Motor neuron (in vitro differentiated cells): Measurements from ENCODE around the gene SLC22A15. TPM values are rescaled to one million over a fixed set of nuclear protein-coding genes. Genes with fewer than 3 reads are reported as not detected.
"Not testable (repeated sequence)": the region's sequence is repeated elsewhere in the genome, so short reads cannot be mapped to it uniquely, and the experiment has no call there.

Source experiments
- ATAC-seq, 8 experiments: fragments of 200-7000 bp; cut with Tn5 transposase; replicated peaks in 6 of 8; 2 replicates each; pipeline ENCODE4 v1.8.0; 2021; ENCODE audit warnings: mild to moderate bottlenecking in 8 of 8, moderate library complexity in 8 of 8
- H3K27ac ChIP-seq, 2 donors: fragments of 250-450 bp; sonication (Bioruptor Pico); 2 replicates each; pipeline ENCODE4 v1.9.0; 2021; ENCODE audit warnings: antibody characterized with exemption in 2 of 2, mild to moderate bottlenecking in 2 of 2, moderate library complexity in 1 of 2
- H3K4me1 ChIP-seq, 2 donors: fragments of 250-450 bp; sonication (Bioruptor Pico); replicated peaks in 1 of 2; 2 replicates each; pipeline ENCODE4 v1.6.1; 2021; ENCODE audit warnings: antibody characterized with exemption in 2 of 2, mild to moderate bottlenecking in 2 of 2, moderate library complexity in 1 of 2
- H3K4me3 ChIP-seq, 5 donors: fragments of 250-450 bp; sonication (Bioruptor Pico); 2 replicates each; pipeline ENCODE4 v1.9.0; 2021; ENCODE audit warnings: antibody characterized with exemption in 5 of 5, mild to moderate bottlenecking in 5 of 5, moderate library complexity in 4 of 5
- WGBS, 10 experiments: fragments of 450-650 bp; shearing (Covaris generic); methylation state at CpG; one replicate each; pipeline ENCODE4 v1.0.0; 2022; 5-methylcytosine and 5-hydroxymethylcytosine counted together
- in situ Hi-C, 9 experiments: fragments of 400-800 bp; cut with MboI; loops; one replicate each; pipeline ENCODE4 v1.15.0; 2021; ENCODE audit warnings: low sequenced_read_pairs in 9 of 9, low pct_unique_long_range_greater_than_20kb in 2 of 9; ENCODE audit not compliant: unreplicated experiment in 9 of 9
- total RNA-seq, 8 experiments: library from RNA; unstranded; fragments of 300-600 nt; gene quantifications; 2 replicates each; pipeline versions ENCODE4 v1.2.3 to v1.2.4, GENCODE V29; 2022

SLC22A15 gene
- total RNA-seq, 8 experiments from 2014 or later: 0.20 to 11.2 (median 7.0) TPM

- H3K27ac ChIP-seq: no peak overlapping the region
- ATAC-seq: no peak
- H3K4me3 ChIP-seq: no peak overlapping the region
- no peaks in the 10 kb centered on the region for H3K4me1 ChIP-seq
- 58 to 93% (median 83%) methylated on average over 2 to 3 of the region's 3 CpGs for WGBS, 10 experiments
- in situ Hi-C loops: loop anchor here in 3 of 9 experiments (10.0 to 25.0 kb wide), 3 partner anchors 173 to 375 kb away; no protein-coding TSS in a partner anchor
Observed at GRCh38 chr1:115987623-115988022, 11.3 kb downstream of the SLC22A15 start.

- in situ Hi-C loops: loop anchor here in 3 of 9 experiments (10.0 to 25.0 kb wide), 3 partner anchors 174 to 377 kb away; no protein-coding TSS in a partner anchor
- no peak overlapping the region for H3K27ac ChIP-seq
- no peaks in the 10 kb centered on the region for H3K4me1 ChIP-seq
- ATAC-seq: no peak
- 33 to 100% (median 85%) methylated on average over 1 of the region's 1 CpG; no CpG with 5 or more reads in 4 of the 10 experiments for WGBS, 10 experiments
- H3K4me3 ChIP-seq: no peak overlapping the region
Observed at GRCh38 chr1:115988953-115989352, 12.6 kb downstream of the SLC22A15 start.

GRCh38 chr1:115989699-115990098, 13.4 kb downstream of the SLC22A15 start:
- peak in 4 of 8 experiments; percentile 25 to 72 (median 36) for ATAC-seq
- H3K4me3 ChIP-seq: no peak overlapping the region
- in situ Hi-C loops: loop anchor here in 3 of 9 experiments (10.0 to 25.0 kb wide), 3 partner anchors 175 to 377 kb away; no protein-coding TSS in a partner anchor
- no peak overlapping the region for H3K27ac ChIP-seq
- no peaks in the 10 kb centered on the region for H3K4me1 ChIP-seq
- 54 to 88% (median 66%) methylated on average over 1 to 3 of the region's 3 CpGs; no CpG with 5 or more reads in 2 of the 10 experiments for WGBS, 10 experiments

GRCh38 chr1:115991909-115992308, 15.6 kb downstream of the SLC22A15 start:
- Histone ChIP-seq H3K27ac (no peak overlapping the region), H3K4me3 (no peak overlapping the region), H3K4me1 (no peaks in the 10 kb centered on the region)
- WGBS, 10 experiments: 70 to 100% (median 88%) methylated on average over 3 to 8 of the region's 8 CpGs; no CpG with 5 or more reads in 1 of the 10 experiments
- ATAC-seq: no peak
- in situ Hi-C loops: loop anchor here in 3 of 9 experiments (25.0 kb wide), 2 partner anchors 180 to 380 kb away; no protein-coding TSS in a partner anchor

- WGBS, 10 experiments: 40 to 100% (median 71%) methylated on average over 1 of the region's 1 CpG; no CpG with 5 or more reads in 3 of the 10 experiments
- in situ Hi-C loops: loop anchor here in 3 of 9 experiments (25.0 kb wide), 2 partner anchors 186 to 386 kb away; no protein-coding TSS in a partner anchor
- H3K4me3 ChIP-seq, H3K4me1 ChIP-seq, H3K27ac ChIP-seq, ATAC-seq: not testable (repeated sequence)
Observed at GRCh38 chr1:115997921-115998320, 21.6 kb downstream of the SLC22A15 start.

GRCh38 chr1:116001739-116002487, 25.6 kb downstream of the SLC22A15 start:
- Histone ChIP-seq H3K4me3 (no peak overlapping the region), H3K27ac (no peak overlapping the region), H3K4me1 (no peaks in the 10 kb centered on the region)
- in situ Hi-C loops: loop anchor here in 1 of 9 experiments (25.0 kb wide), 1 partner anchor 165 kb away; the partner anchor contains the start of gene NHLH2
- ATAC-seq: peak in 2 of 8 experiments; percentile 47 to 88
- WGBS, 10 experiments: 59 to 92% (median 84%) methylated on average over 2 to 3 of the region's 3 CpGs; no CpG with 5 or more reads in 2 of the 10 experiments

- ATAC-seq: peak in 3 of 8 experiments; percentile 25 to 40 (median 39)
- in situ Hi-C loops: loop anchor here in 1 of 9 experiments (25.0 kb wide), 1 partner anchor 166 kb away; the partner anchor contains the start of gene NHLH2
- no peaks in the 10 kb centered on the region for H3K4me1 ChIP-seq
- no peak overlapping the region for H3K4me3 ChIP-seq
- H3K27ac ChIP-seq: no peak overlapping the region
- 70 to 75% (median 71%) methylated on average over 1 of the region's 1 CpG; no CpG with 5 or more reads in 6 of the 10 experiments for WGBS, 10 experiments
Observed at GRCh38 chr1:116002781-116003420, 26.6 kb downstream of the SLC22A15 start.

- H3K27ac ChIP-seq: no peak overlapping the region
- WGBS, 10 experiments: 60 to 100% (median 80%) methylated on average over 1 of the region's 1 CpG; no CpG with 5 or more reads in 3 of the 10 experiments
- H3K4me1 ChIP-seq: no peaks in the 10 kb centered on the region
- no peak for ATAC-seq
- in situ Hi-C loops: loop anchor here in 1 of 9 experiments (25.0 kb wide), 1 partner anchor 167 kb away; the partner anchor contains the start of gene NHLH2
- no peak overlapping the region for H3K4me3 ChIP-seq
Observed at GRCh38 chr1:116003823-116004222, 27.5 kb downstream of the SLC22A15 start.

- Histone ChIP-seq H3K4me3 (no peak overlapping the region), H3K27ac (no peak overlapping the region), H3K4me1 (no peaks in the 10 kb centered on the region)
- in situ Hi-C loops: loop anchor here in 1 of 9 experiments (25.0 kb wide), 1 partner anchor 169 kb away; the partner anchor contains the start of gene NHLH2
- ATAC-seq: no peak
- WGBS, 10 experiments: 45 to 100% (median 76%) methylated on average over 2 to 3 of the region's 3 CpGs
Observed at GRCh38 chr1:116006486-116006964, 30.2 kb downstream of the SLC22A15 start.

- 61 to 84% (median 77%) methylated on average over 2 to 6 of the region's 6 CpGs; no CpG with 5 or more reads in 2 of the 10 experiments for WGBS, 10 experiments
- Histone ChIP-seq H3K27ac (no peak overlapping the region), H3K4me1 (peaks cover 0 to 3% of the 10 kb centered on the region in 2 donors), H3K4me3 (no peak overlapping the region)
- ATAC-seq: peak in 5 of 8 experiments; percentile 56 to 84 (median 80)
- in situ Hi-C loops: loop anchor here in 1 of 9 experiments (25.0 kb wide), 1 partner anchor 172 kb away; the partner anchor contains the start of gene NHLH2
Observed at GRCh38 chr1:116008656-116009390, 32.5 kb downstream of the SLC22A15 start.

GRCh38 chr1:116012716-116013115, 36.4 kb downstream of the SLC22A15 start:
- H3K4me1 ChIP-seq: peaks cover 0 to 3% of the 10 kb centered on the region in 2 donors
- no peak overlapping the region for H3K27ac ChIP-seq
- in situ Hi-C loops: loop anchor here in 1 of 9 experiments (25.0 kb wide), 1 partner anchor 175 kb away; the partner anchor contains the start of gene NHLH2
- ATAC-seq: no peak
- no peak overlapping the region for H3K4me3 ChIP-seq
- WGBS, 10 experiments: 90 to 100% (median 100%) methylated on average over 1 to 2 of the region's 2 CpGs; no CpG with 5 or more reads in 2 of the 10 experiments

GRCh38 chr1:116015679-116016078, 39.4 kb downstream of the SLC22A15 start:
- H3K27ac ChIP-seq: no peak overlapping the region
- in situ Hi-C loops: loop anchor here in 1 of 9 experiments (25.0 kb wide), 1 partner anchor 178 kb away; the partner anchor contains the start of gene NHLH2
- 75 to 100% (median 100%) methylated on average over 1 of the region's 1 CpG for WGBS, 10 experiments
- no peak overlapping the region for H3K4me3 ChIP-seq
- peaks cover 0 to 3% of the 10 kb centered on the region in 2 donors for H3K4me1 ChIP-seq
- ATAC-seq: no peak
